Measurements from ENCODE around the gene CPOX.
A peak's percentile ranks its signal among the peaks of the same experiment; 100 is the strongest.
"Not testable (repeated sequence)": the region's sequence is repeated elsewhere in the genome, so short reads cannot be mapped to it uniquely, and the experiment has no call there.

CPOX gene

DNA sequence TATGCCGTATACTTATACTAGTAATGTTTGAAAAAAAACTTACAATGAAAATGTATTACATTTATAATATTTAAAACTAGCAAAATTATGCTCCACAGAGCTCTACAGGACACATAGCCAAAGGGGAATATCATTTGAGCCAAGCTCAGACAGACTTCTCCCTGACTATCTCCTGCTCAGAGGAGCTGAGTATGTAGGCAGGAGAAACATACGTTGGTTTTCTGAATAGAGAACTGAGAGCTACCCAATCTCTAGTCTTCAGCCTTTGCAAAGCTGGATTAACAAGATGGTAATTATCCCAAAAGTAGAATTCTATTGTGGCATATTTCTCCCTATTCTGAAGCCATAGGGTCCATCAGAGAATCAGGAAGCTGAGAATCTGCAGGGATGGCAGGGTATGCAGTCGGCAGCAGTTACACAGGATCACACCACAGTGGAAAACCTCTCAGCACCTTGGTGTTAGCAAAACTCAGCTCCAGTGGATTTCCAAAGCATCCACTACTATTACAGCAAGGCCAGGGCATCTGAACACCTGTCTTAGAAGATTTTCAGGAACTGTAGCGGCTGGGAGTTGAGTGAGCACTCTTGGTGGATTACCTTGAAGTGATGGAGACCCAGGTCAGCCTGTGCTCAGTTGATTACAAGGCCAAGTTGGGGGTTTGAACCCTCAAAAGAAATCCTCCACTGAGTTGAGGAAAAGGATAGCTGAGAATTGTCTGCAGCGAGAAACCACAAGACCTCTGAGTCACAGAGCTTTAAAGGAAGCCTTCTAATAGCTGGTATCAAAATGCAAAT lies 31.5 kb downstream of the CPOX start:
- peak; percentile 21 for DNase-seq

- no peak for DNase-seq
These were observed 32.5 kb downstream of the CPOX start for GRCh38 chr3:98560911-98561310.

DNA sequence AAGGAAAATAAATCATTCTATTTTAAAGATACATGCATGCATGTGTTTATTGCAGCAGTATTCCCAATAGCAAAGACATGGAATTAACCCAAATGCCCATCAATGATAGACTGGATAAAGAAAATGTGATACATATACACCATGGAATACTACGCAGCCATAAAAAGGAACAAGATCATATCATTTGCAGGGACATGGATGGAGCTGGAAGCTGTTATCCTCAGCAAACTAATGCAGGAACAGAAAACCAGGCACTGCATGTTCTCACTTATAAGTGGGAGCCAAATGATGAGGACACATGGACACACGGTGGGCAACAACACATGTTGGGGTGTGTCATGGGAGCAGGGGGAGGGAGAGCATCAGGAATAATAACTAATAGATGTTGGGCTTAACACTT lies 33.6 kb downstream of the CPOX start:
- DNase-seq = not testable (repeated sequence)

DNA sequence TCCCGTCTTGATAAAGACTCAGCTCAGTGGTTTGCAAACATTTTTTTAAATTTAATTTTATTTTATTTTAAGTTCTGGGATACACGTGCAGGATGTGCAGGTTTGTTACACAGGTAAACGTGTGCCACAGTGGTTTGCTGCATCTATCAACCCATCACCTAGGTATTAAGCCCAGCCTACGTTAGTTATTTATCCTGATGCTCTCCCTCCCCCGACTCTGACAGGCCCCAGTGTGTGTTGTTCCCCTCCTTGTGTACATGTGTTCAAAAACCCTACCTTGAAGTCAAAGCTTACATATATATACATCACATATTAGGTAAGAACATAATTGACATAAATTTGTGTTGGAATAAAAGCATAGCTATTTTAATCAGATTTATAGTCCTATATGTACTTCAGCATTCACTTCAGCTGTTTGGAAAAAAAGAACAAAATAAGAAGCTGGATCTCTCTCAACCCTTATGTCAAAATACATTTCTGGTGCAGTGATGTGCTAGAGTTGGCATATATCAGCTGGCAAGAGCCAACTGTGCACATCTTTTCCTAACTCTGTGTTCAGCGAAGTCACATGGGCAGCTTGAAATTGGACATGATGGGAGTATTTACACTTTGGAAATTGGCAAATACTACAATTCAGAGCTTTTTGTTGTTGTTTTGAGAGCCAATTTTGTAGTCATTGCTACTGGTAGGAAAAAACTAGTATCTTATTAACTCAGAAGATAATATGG lies 35.1 kb downstream of the CPOX start:
- DNase-seq = no peak

GRCh38 chr3:98557324-98558010 lies 35.9 kb downstream of the CPOX start:
- DNase-seq = no peak

- no peak for DNase-seq
These were observed 37.0 kb downstream of the CPOX start for GRCh38 chr3:98556164-98557130.

- no peak for DNase-seq
These were observed 38.4 kb downstream of the CPOX start for GRCh38 chr3:98555025-98555379.

GRCh38 chr3:98554580-98554979 lies 38.8 kb downstream of the CPOX start:
- DNase-seq = no peak

GRCh38 chr3:98553753-98554152 lies 39.7 kb downstream of the CPOX start:
- DNase-seq = peak; percentile 87

- DNase-seq = peak; percentile 39
These were observed 40.3 kb downstream of the CPOX start for GRCh38 chr3:98553021-98553563.

- DNase-seq = peak; percentile 35
These were observed 41.0 kb downstream of the CPOX start for GRCh38 chr3:98552232-98553020.

DNA sequence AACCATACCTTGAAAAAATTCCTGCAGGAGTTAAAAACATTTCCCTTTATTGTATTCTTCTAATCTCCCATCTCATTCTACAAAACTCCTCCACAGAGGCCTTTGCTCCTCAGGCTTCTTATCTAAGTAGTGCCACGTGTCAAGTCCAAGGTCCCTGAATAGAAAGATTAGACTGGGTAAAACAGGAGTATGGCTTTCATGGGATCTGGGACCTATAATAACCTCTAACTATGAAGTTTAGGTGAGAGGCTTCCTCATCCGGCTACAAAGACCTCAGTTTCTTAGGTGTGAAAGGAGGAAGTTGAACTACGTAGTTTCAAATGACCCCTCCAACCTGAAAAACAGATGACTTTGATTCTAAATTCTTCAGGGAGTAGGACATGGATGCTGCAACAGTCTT lies 41.7 kb downstream of the CPOX start:
- DNase-seq = peak; percentile 82

GRCh38 chr3:98551236-98551635 lies 42.2 kb downstream of the CPOX start:
- no peak for DNase-seq

DNA sequence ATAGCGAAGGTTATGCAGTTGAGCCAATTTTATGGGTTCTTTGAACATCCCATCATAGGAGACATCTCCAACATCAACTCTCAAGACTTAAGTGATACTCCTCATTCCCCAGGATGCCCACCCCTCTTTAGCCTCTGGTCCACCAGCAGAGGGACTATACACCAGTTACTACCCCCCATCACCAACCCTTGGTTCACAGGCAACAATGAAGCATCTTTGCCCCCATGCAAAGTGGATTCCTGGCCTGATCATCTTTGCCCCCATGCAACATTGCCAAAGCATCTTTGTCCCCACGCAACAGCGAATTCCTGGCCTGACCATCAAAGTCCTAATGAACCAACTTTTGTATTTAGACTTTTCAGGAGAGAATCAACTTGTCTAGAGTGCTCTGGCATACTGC lies 42.6 kb downstream of the CPOX start:
- no peak for DNase-seq

DNA sequence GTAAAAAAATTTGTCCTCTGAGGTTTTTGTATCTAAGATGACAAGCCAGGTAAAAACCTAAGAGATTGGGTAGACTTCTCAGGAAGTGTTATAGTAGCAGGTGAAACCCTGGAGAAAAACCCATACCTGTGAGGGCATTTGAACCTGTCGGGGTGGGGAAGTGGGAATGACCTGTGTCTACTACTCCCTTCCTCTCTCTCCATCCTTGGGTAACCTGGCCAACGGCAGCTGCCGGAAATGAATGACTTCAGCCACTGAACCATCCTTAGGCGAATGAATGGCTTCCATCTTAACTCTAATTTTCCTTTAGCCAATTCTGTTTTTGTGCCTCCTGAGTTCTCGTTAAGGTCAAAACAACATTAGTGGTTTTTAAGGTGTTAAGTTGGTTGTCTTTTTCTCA lies 44.9 kb downstream of the CPOX start:
- no peak for DNase-seq

GRCh38 chr3:98545940-98546339 lies 47.5 kb downstream of the CPOX start:
- DNase-seq = peak; percentile 65

DNA sequence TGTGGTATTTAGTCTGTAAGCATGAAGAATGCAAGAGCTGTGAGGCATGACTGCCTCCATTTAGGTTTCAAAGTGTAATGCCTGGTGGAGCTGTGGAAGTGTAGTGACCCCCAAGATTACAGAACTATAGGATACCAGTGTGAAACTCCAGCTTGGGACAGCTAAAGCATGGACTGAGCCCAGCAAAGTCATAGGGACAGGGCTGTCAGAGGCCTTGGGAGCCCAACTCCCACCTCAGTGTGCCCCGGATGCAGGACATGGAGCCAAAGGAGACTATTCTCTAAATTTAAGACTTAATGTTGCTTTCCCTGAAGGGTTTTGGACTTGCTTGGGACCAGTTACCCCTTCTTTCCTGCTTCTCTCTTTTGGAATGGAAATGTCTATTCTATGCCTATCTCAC lies 50.8 kb downstream of the CPOX start:
- no peak for DNase-seq

GRCh38 chr3:98541695-98542094 lies 51.7 kb downstream of the CPOX start:
- DNase-seq = no peak

- DNase-seq = no peak
These were observed 53.1 kb downstream of the CPOX start for GRCh38 chr3:98540346-98540745.

- DNase-seq = no peak
These were observed 56.9 kb downstream of the CPOX start for GRCh38 chr3:98536456-98537017.

- no peak for DNase-seq
These were observed 58.7 kb downstream of the CPOX start for GRCh38 chr3:98534734-98535133.

Data from OCI-M1 (cell line).